ENCODE results near the gene MARK3. TPM values are rescaled to one million over a fixed set of nuclear protein-coding genes. Genes with fewer than 3 reads are reported as not detected.

The MARK3 gene
- total RNA-seq, 1 experiment from 2014 or later: 189 TPM

DNA sequence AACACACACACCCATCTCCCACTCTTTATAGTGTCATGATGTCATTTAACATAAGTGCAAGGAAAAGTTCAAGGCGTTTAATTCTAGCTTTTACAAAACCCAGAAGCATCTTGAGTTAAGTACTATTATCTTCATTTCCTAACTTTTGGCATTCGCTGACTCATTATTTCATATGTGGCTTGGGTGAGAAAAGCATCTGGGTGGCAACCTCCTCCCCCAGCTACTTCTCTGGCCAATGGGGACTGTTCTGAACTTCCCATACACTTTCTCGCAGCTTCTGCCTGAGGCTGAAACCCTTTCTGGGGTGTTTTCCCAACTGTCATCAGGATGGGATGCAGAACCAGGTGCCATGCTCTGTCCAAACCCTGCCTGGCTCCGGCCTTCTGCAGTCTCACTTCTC is 2.8 kb upstream of the MARK3 start:
- Histone ChIP-seq H3K9me3 (ENCODE audit: insufficient read depth, low read depth) (0 out of 2 replicates have a peak, but pooled peaks cover 3% of the 10 kb centered on the region), H3F3A (ENCODE audit: insufficient read depth, low read depth) (peaks cover 12% of the 10 kb centered on the region; the same call in 1 of the 2 replicates), H3K9me2 (ENCODE audit: insufficient read depth) (peaks cover 4% of the 10 kb centered on the region; the same call in 1 of the 2 replicates), H3K4me3 (no peak overlapping the region), H4K20me1 (ENCODE audit: insufficient read depth) (peaks cover 14% of the 10 kb centered on the region), H2AFZ (no peak overlapping the region), H3K36me3 (ENCODE audit: low read depth) (no peaks in the 10 kb centered on the region), H3K4me2 (no peak overlapping the region), H3K79me2 (ENCODE audit: low read depth) (peaks cover 32% of the 10 kb centered on the region), H3K27me3 (ENCODE audit: insufficient read depth, low read depth) (no peaks in the 10 kb centered on the region), H3K27ac (no peak overlapping the region), H3K4me1 (replicated peaks; ENCODE audit: insufficient read depth) (peaks cover 21% of the 10 kb centered on the region)
- ChIA-PET POLR2A (ENCODE audit: unreplicated experiment) (interaction anchor here (0.7 kb wide), 1 partner anchor 1622 kb away, joined by 3 read pairs; no protein-coding TSS in a partner anchor), CTCF (interaction anchor here (0.6 kb wide), 1 partner anchor 11 kb away, joined by 5 read pairs; no protein-coding TSS in a partner anchor)
- intact Hi-C loops (cut with micrococcal nuclease; ENCODE audit: unreplicated experiment): no loop called here
- no peak for DNase-seq
- TF ChIP-seq, protein P1, sequence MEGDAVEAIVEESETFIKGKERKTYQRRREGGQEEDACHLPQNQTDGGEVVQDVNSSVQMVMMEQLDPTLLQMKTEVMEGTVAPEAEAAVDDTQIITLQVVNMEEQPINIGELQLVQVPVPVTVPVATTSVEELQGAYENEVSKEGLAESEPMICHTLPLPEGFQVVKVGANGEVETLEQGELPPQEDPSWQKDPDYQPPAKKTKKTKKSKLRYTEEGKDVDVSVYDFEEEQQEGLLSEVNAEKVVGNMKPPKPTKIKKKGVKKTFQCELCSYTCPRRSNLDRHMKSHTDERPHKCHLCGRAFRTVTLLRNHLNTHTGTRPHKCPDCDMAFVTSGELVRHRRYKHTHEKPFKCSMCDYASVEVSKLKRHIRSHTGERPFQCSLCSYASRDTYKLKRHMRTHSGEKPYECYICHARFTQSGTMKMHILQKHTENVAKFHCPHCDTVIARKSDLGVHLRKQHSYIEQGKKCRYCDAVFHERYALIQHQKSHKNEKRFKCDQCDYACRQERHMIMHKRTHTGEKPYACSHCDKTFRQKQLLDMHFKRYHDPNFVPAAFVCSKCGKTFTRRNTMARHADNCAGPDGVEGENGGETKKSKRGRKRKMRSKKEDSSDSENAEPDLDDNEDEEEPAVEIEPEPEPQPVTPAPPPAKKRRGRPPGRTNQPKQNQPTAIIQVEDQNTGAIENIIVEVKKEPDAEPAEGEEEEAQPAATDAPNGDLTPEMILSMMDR (conservative IDR thresholded peaks at IDR 0.05): no peak
- TF ChIP-seq EZH2 (IDR thresholded peaks at IDR 0.05; ENCODE audit: low read depth): no peak
- BruUV-seq (replicated peaks): no TSS peak

DNA sequence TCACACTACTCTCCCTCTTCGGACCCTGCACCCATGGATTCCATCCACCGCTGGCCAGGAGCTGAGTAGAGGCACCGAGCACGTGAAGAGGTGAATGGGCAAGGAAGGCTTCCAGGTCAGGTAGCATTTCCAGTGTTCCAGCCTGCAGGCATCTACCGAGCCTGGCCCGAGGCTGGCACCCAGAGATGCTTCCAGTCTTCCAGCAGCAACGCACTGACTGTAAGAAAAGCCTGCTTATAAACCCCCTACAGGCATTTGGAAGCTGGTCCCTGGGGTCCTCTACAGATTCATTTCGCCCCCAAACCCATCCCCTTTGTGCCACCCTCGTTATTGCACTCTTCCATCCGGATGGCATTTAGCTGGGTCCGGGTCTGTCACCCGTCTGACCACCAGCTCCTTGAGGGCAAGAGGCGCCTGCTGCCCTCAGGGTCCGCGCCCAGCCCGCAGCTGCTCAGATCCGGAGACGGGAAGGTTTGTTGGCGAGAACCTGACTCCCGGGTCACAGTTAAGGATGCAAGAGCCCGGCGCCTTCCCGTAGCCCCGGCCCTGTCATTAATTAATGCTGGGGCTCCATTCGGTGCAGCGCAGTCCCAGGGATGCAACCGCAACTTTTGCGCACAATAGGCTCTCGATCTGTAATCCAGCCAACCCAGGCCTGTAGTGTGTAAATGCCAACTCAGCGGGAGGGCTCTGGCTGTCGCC is 614 bp upstream of the MARK3 start:
- Histone ChIP-seq H3K9me3 (ENCODE audit: insufficient read depth, low read depth) (0 out of 2 replicates have a peak, but pooled peaks cover 3% of the 10 kb centered on the region), H3F3A (ENCODE audit: insufficient read depth, low read depth) (peaks cover 20% of the 10 kb centered on the region; the same call in 1 of the 2 replicates), H2AFZ (peak overlapping the region; percentile 83), H3K4me3 (peak overlapping the region; percentile 72), H3K27me3 (ENCODE audit: insufficient read depth, low read depth) (no peaks in the 10 kb centered on the region), H3K4me1 (replicated peaks; ENCODE audit: insufficient read depth) (peaks cover 32% of the 10 kb centered on the region), H4K20me1 (ENCODE audit: insufficient read depth) (peaks cover 31% of the 10 kb centered on the region), H3K4me2 (peak overlapping the region; percentile 92), H3K27ac (no peak overlapping the region), H3K9me2 (ENCODE audit: insufficient read depth) (peaks cover 4% of the 10 kb centered on the region; the same call in 1 of the 2 replicates), H3K79me2 (ENCODE audit: low read depth) (peaks cover 54% of the 10 kb centered on the region), H3K36me3 (ENCODE audit: low read depth) (peaks cover 8% of the 10 kb centered on the region; the same call in 1 of the 2 replicates)
- TSS peak; percentile 63 for BruUV-seq (replicated peaks)
- TF ChIP-seq EZH2 (IDR thresholded peaks at IDR 0.05; ENCODE audit: low read depth): no peak
- TF ChIP-seq, protein P1 (conservative IDR thresholded peaks at IDR 0.05): no peak
- ChIA-PET CTCF (no interaction called here), POLR2A (ENCODE audit: unreplicated experiment) (no interaction called here)
- intact Hi-C loops (cut with micrococcal nuclease; ENCODE audit: unreplicated experiment): loop anchor here (2.0 kb wide), 1 partner anchor 50 kb away; the partner anchor contains the start of gene EIF5
- no peak for DNase-seq

DNA sequence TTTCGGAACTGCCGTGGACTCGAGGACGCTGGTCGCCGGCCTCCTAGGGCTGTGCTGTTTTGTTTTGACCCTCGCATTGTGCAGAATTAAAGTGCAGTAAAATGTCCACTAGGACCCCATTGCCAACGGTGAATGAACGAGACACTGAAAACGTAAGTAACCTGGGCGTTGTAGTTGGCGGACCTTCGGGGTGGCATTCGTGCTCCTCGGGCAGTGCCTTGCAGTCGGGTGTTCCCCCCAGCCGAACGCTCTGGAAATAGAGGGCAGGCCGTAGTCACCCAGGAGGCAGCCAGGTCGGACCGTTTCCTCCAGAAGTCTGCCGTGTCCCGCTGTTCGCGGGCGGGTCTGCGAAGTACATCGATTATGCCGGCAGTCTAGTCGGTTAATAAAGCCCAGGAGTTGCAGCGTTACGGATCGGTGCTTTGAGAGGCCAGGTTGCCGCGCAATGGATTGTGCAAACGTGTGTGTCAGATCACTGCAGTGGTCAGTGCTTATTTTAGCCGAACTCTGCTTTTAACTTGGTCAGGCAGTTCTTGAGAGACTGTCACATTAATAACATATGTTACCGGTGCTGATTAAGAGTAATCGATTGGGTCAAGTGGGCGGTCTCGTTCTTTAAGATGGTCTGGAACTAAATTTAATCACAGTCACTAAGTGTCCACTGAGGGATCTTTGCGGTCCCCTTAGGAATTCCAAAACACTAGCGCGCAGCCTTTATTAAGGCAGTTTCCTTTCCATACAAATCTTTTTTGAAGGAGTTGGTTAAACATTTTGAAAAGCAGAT is 906 bp downstream of the MARK3 start:
- TSS peak; percentile 27 for BruUV-seq (replicated peaks)
- CTCF ChIA-PET: no interaction called here

More for the DNA sequence above, 906 bp downstream of the MARK3 start:
- Histone ChIP-seq H3K27ac (peak overlapping the region; percentile 66), H3K79me2 (ENCODE audit: low read depth) (peaks cover 69% of the 10 kb centered on the region), H3K9me2 (ENCODE audit: insufficient read depth) (peaks cover 4% of the 10 kb centered on the region; the same call in 1 of the 2 replicates), H3K4me3 (peak overlapping the region; percentile 72), H3K4me2 (peak overlapping the region; percentile 92), H3K36me3 (ENCODE audit: low read depth) (peaks cover 8% of the 10 kb centered on the region; the same call in 1 of the 2 replicates), H3K4me1 (replicated peaks; ENCODE audit: insufficient read depth) (peaks cover 38% of the 10 kb centered on the region), H2AFZ (peak overlapping the region; percentile 83; the same call in 1 of the 2 replicates), H3F3A (ENCODE audit: insufficient read depth, low read depth) (peaks cover 35% of the 10 kb centered on the region), H3K27me3 (ENCODE audit: insufficient read depth, low read depth) (no peaks in the 10 kb centered on the region), H3K9me3 (ENCODE audit: insufficient read depth, low read depth) (0 out of 2 replicates have a peak, but pooled peaks cover under 1% of the 10 kb centered on the region), H4K20me1 (ENCODE audit: insufficient read depth) (peaks cover 43% of the 10 kb centered on the region)
- DNase-seq: peak; percentile 41 to 50
- intact Hi-C loops (cut with micrococcal nuclease; ENCODE audit: unreplicated experiment): loop anchor here (2.0 kb wide), 2 partner anchors 31 to 51 kb away; partner anchors contain the start of gene EIF5
- TF ChIP-seq, protein P1 (conservative IDR thresholded peaks at IDR 0.05): peak; percentile 36; the same call in 1 of the 2 replicates
- TF ChIP-seq EZH2 (IDR thresholded peaks at IDR 0.05; ENCODE audit: low read depth): no peak
- POLR2A ChIA-PET (ENCODE audit: unreplicated experiment): interaction anchor here (0.5 to 0.6 kb wide), 2 partner anchors 175 to 494 kb away, joined by 3 to 7 read pairs; no protein-coding TSS in a partner anchor

Data from PC-9 (cell line).